Smooth muscle cell (in vitro differentiated cells): ENCODE measurements around the gene CDK11A. TPM values are rescaled to one million over a fixed set of nuclear protein-coding genes. Genes with fewer than 3 reads are reported as not detected.

ENCODE experiments used
- DNase-seq: peaks from one replicate; lab custom pipeline; 2025; ENCODE audit not compliant: unreplicated experiment; lab: John Stamatoyannopoulos, UW
- H2AFZ ChIP-seq: fragments of 200-600 bp; sonication (generic); 2 replicates; pipeline ENCODE4 v1.6.0; 2016; ENCODE audit warnings: antibody characterized with exemption, low read depth, mild to moderate bottlenecking
- H3F3A ChIP-seq: fragments of 200-600 bp; sonication (generic); 2 replicates; pipeline ENCODE4 v1.6.0; 2017; ENCODE audit warnings: antibody characterized with exemption, low read depth
- H3K27ac ChIP-seq: fragments of 200-600 bp; sonication (generic); 2 replicates; pipeline ENCODE4 v1.5.1; 2016; ENCODE audit warnings: low read depth, mild to moderate bottlenecking
- H3K27me3 ChIP-seq: fragments of 200-600 bp; sonication (generic); 2 replicates; pipeline ENCODE4 v1.6.1; 2016; ENCODE audit warnings: low read depth, mild to moderate bottlenecking
- H3K36me3 ChIP-seq: fragments of 200-600 bp; sonication (generic); 2 replicates; pipeline ENCODE4 v1.5.1; 2016; ENCODE audit warnings: low read depth
- H3K4me1 ChIP-seq: fragments of 200-600 bp; sonication (generic); 2 replicates; pipeline ENCODE4 v1.5.1; 2016; ENCODE audit warnings: low read depth
- H3K4me2 ChIP-seq: fragments of 200-600 bp; sonication (generic); 2 replicates; pipeline ENCODE4 v1.6.0; 2016; ENCODE audit warnings: mild to moderate bottlenecking
- H3K4me3 ChIP-seq: fragments of 200-600 bp; sonication (generic); 2 replicates; pipeline ENCODE4 v1.5.1; 2016; ENCODE audit warnings: mild to moderate bottlenecking
- H3K79me2 ChIP-seq: fragments of 200-600 bp; sonication (generic); 2 replicates; pipeline ENCODE4 v1.6.0; 2016; ENCODE audit warnings: low read depth, mild to moderate bottlenecking
- H3K9ac ChIP-seq: fragments of 200-600 bp; sonication (generic); 2 replicates; pipeline ENCODE4 v1.6.0; 2016; ENCODE audit warnings: low read depth
- H3K9me3 ChIP-seq: fragments of 200-600 bp; sonication (generic); replicated peaks from 2 replicates; pipeline ENCODE4 v1.5.1; 2016; ENCODE audit warnings: low read depth
- H4K20me1 ChIP-seq: fragments of 200-600 bp; sonication (generic); 2 replicates; pipeline ENCODE4 v1.6.0; 2016; ENCODE audit warnings: low read depth
- CTCF ChIP-seq: fragments of 200-600 bp; sonication (generic); IDR thresholded peaks from 2 replicates; pipeline ENCODE4 v1.5.1; 2017; ENCODE audit warnings: borderline replicate concordance, mild to moderate bottlenecking, antibody characterized with exemption; ENCODE audit not compliant: insufficient read depth, poor library complexity, severe bottlenecking
- WGBS: methylation state at CpG from one replicate; pipeline ENCODE4 v1.1.7; 2016; ENCODE audit warnings: low lambda C conversion rate; 5-methylcytosine and 5-hydroxymethylcytosine counted together
- polyA plus RNA-seq: library from polyadenylated mRNA; unstranded; fragments of >200 nt; fragmentation: Nextera tagmentation; extraction: Ambion mirVana; gene quantifications from 2 replicates; pipeline ENCODE4 v1.2.1, GENCODE V29; 2016
- total RNA-seq: library from RNA; depleted of rRNA; stranded (reverse); fragments of >200 nt; gene quantifications from 2 replicates; pipeline ENCODE4 v1.2.3, GENCODE V29; 2014

Gene CDK11A
- total and polyA plus RNA-seq, 2 experiments from 2014 or later: 19.8 to 20.9 TPM

DNA sequence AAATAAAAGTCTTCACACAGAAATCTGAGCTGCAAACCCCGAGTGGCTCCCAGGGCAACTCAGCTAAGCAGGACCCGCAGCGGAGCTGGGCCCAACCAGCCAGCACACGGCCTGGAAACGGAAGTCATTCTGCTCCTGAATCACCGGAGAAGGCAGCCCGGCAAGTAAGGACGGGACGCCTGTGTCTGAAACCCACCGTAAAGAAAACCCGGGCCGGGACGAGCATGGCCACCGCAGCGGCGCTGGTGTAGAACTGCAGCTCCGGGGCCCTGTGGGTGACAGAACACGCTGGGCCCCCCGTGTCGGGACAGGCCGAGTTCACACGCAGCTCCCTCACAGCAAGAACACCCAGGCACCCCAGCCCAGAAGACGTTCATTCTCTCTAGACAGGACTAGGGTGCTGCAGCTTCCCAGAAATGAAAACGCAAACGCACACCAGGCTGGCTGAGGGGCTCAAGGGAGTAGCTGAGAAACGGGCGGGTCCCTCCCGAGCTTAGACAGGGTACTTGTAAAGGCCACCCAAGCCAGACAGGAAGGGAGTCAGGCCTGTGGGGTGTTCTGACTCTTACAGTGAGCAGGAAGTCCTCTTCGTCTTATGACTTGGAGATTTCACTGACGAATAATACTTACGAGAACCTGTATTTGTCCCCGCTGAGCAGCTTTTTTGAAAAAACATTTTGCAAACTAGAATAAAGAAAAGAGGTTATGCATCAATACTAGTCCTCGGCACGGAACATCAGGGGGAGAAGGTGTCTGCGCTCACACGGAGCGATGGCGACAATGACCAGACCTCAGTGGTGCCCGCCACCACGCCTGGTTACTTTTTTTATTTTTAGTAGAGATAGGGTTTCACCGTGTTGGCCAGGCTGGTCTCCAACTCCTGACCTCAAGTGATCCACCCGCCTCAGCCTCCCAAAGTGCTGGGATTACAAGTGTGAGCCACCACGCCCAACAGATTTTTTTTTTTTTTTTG, 54.4 kb downstream of the CDK11A start:
- H3K79me2 ChIP-seq: no peaks in the 10 kb centered on the region
- DNase-seq: no peak
- no peaks in the 10 kb centered on the region for H3K4me1 ChIP-seq
- WGBS: 96% methylated on average over 43 of the region's 43 CpGs
- no peak overlapping the region for H3K4me2 ChIP-seq
- no peak overlapping the region for H3K9ac ChIP-seq
- H3F3A ChIP-seq: no peaks in the 10 kb centered on the region
- no peaks in the 10 kb centered on the region for H3K9me3 ChIP-seq
- no peak for TF ChIP-seq CTCF
- no peak overlapping the region for H3K4me3 ChIP-seq
- no peak overlapping the region for H3K27ac ChIP-seq
- H4K20me1 ChIP-seq: no peaks in the 10 kb centered on the region
- no peak overlapping the region for H2AFZ ChIP-seq
- no peaks in the 10 kb centered on the region for H3K27me3 ChIP-seq
- H3K36me3 ChIP-seq: no peaks in the 10 kb centered on the region

GRCh38 chr1:1666526-1666925, 57.6 kb downstream of the CDK11A start:
- no peak for DNase-seq
- no peak for TF ChIP-seq CTCF

DNA sequence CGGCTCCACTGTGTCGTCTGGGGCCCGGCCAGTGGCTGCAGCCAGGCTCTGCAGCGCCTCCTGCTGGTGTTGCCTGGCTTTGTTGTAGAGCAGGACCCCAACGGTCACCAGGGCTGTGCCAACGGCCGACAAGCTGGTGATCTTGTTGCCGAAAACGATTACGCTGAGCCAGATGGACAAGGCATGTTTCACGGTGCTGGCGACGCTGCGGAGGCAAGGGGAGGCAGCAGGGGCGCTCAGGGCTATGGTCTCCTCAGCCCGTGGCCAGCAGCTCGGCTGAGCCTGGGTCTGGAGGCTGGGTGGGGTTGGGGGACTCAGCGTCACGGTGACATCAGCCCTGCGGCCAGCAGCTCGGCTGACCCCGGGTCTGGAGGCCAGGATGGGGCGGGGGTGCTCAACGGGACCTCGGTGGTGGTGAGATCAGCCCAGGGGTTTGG, 58.3 kb downstream of the CDK11A start:
- 95% methylated on average over 25 of the region's 25 CpGs for WGBS
- H3K9me3 ChIP-seq: no peaks in the 10 kb centered on the region
- no peaks in the 10 kb centered on the region for H4K20me1 ChIP-seq
- H3K4me3 ChIP-seq: no peak overlapping the region
- TF ChIP-seq CTCF: peak; percentile 55
- no peak overlapping the region for H3K9ac ChIP-seq
- no peaks in the 10 kb centered on the region for H3K36me3 ChIP-seq
- H3K27ac ChIP-seq: no peak overlapping the region
- no peak for DNase-seq
- H3K79me2 ChIP-seq: no peaks in the 10 kb centered on the region
- no peaks in the 10 kb centered on the region for H3K4me1 ChIP-seq
- H2AFZ ChIP-seq: no peak overlapping the region
- H3K4me2 ChIP-seq: no peak overlapping the region
- H3F3A ChIP-seq: peaks cover 5% of the 10 kb centered on the region
- H3K27me3 ChIP-seq: no peaks in the 10 kb centered on the region

More at GRCh38 chr1:1666526-1666925, 57.6 kb downstream of the CDK11A start:
- Histone ChIP-seq H3K27ac (no peak overlapping the region), H3K27me3 (no peaks in the 10 kb centered on the region), H2AFZ (no peak overlapping the region), H3K9me3 (no peaks in the 10 kb centered on the region), H3K79me2 (no peaks in the 10 kb centered on the region), H3K4me1 (no peaks in the 10 kb centered on the region), H3K4me2 (no peak overlapping the region), H3K4me3 (no peak overlapping the region), H3K9ac (no peak overlapping the region), H4K20me1 (no peaks in the 10 kb centered on the region), H3K36me3 (no peaks in the 10 kb centered on the region), H3F3A (peaks cover 5% of the 10 kb centered on the region)
- 99% methylated on average over 15 of the region's 15 CpGs for WGBS
